IMR-90 (cell line): Measurements from ENCODE around the gene SARDH.

Experiments
- CEBPB ChIP-seq: IDR thresholded peaks from 2 replicates; pipeline ENCODE4 v1.6.1; 2012; ENCODE audit warnings: low read depth, low read length, improper control_type of control experiment
- CHD1 ChIP-seq: IDR thresholded peaks from 2 replicates; pipeline ENCODE4 v1.6.1; 2012; ENCODE audit warnings: low read depth, low read length, improper control_type of control experiment
- CTCF ChIP-seq: conservative IDR thresholded peaks from 2 replicates; pipeline ENCODE4 v1.5.1; 2012; ENCODE audit warnings: mild to moderate bottlenecking, low read depth, low read length, improper control_type of control experiment
- FOS ChIP-seq: fragments of 150-350 bp; IDR thresholded peaks from 2 replicates; pipeline ENCODE4 v1.6.1; 2016; ENCODE audit warnings: low read depth, low read length
- MXI1 ChIP-seq: IDR thresholded peaks from 2 replicates; pipeline ENCODE4 v1.6.1; 2012; ENCODE audit warnings: low read depth, mild to moderate bottlenecking, low read length, moderate library complexity, borderline replicate concordance
- POLR2A ChIP-seq: IDR thresholded peaks from 2 replicates; pipeline ENCODE4 v1.6.1; 2012; ENCODE audit warnings: mild to moderate bottlenecking, low read depth, low read length
- RAD21 ChIP-seq: IDR thresholded peaks from 2 replicates; pipeline ENCODE4 v1.6.1; 2012; ENCODE audit warnings: low read length, improper control_type of control experiment
- RCOR1 ChIP-seq: IDR thresholded peaks from 2 replicates; pipeline ENCODE4 v1.6.1; 2012; ENCODE audit warnings: mild to moderate bottlenecking, low read length, improper control_type of control experiment; ENCODE audit not compliant: insufficient replicate concordance
- RFX5 ChIP-seq: IDR thresholded peaks from 2 replicates; pipeline ENCODE4 v1.8.0; 2012; ENCODE audit warnings: low read depth, mild to moderate bottlenecking, low read length, moderate library complexity
- USF2 ChIP-seq: fragments of 150-350 bp; IDR thresholded peaks from 2 replicates; pipeline ENCODE4 v1.6.1; 2017; ENCODE audit warnings: mild to moderate bottlenecking, antibody characterized with exemption, low read length, low read depth

GRCh38 chr9:133614678-133615077 lies 123.5 kb downstream of the SARDH start:
- no peak for TF ChIP-seq CTCF
- no peak for TF ChIP-seq RAD21
- no peak for TF ChIP-seq POLR2A
- no peak for TF ChIP-seq USF2
- no peak for TF ChIP-seq RFX5
- no peak for TF ChIP-seq RCOR1
- TF ChIP-seq CEBPB = no peak
- TF ChIP-seq MXI1 = no peak
- no peak for TF ChIP-seq FOS
- no peak for TF ChIP-seq CHD1
